ENCODE measurements around the gene VSIG2.

- TF ChIP-seq YY1 (IDR thresholded peaks at IDR 0.05; ENCODE audit: insufficient read depth, insufficient read length) (no peak), ZNF274 (IDR thresholded peaks at IDR 0.05; ENCODE audit: low read depth, low read length) (no peak)
These were observed 6.6 kb upstream of the VSIG2 start for GRCh38 chr11:124758355-124759265.

All from NT2/D1 (cell line).